H1 (cell line): ENCODE measurements around the gene SNORC. TPM values are rescaled to one million over a fixed set of nuclear protein-coding genes. Genes with fewer than 3 reads are reported as not detected.
"Not testable (repeated sequence)": the region's sequence is repeated elsewhere in the genome, so short reads cannot be mapped to it uniquely, and the experiment has no call there.

Experiments
- CTCF ChIA-PET: fragments of 300-600 bp; sonication (Branson Sonifier 250); formaldehyde crosslinking; loops from one replicate; lab custom pipeline; 2021; ENCODE audit not compliant: partially characterized antibody; lab: Charles Lee
- POLR2A ChIA-PET: fragments of 300-600 bp; sonication (Branson Sonifier 250); formaldehyde crosslinking; loops from one replicate; lab custom pipeline; 2021; ENCODE audit warnings: inconsistent platforms; ENCODE audit not compliant: partially characterized antibody; lab: Charles Lee
- DNase-seq, 2 experiments: peaks; one replicate each; pipeline versions ENCODE4 v3.0.0 to v3.0.0-alpha.2; 2010 to 2022; ENCODE audit warnings: low spot score in 2 of 2, low read depth in 1 of 2, mixed read lengths in 1 of 2
- FAIRE-seq: peaks from 2 replicates; lab custom pipeline; 2011; peaks lifted over from hg19 to GRCh38; lab: Jason Lieb, UNC
- H2AFZ ChIP-seq: 2 replicates; pipeline ENCODE4 v1.8.1; 2012; ENCODE audit warnings: low read length, inconsistent platforms
- H2AK5ac ChIP-seq: 2 replicates; pipeline ENCODE4 v1.6.1; 2013; ENCODE audit warnings: low read depth, low read length
- H2BK120ac ChIP-seq: replicated peaks from 2 replicates; pipeline ENCODE3; 2013; ENCODE audit warnings: low read depth, low read length, inconsistent platforms
- H2BK12ac ChIP-seq: 2 replicates; pipeline ENCODE4 v1.6.1; 2013; ENCODE audit warnings: low read depth, low read length
- H2BK15ac ChIP-seq: 2 replicates; pipeline ENCODE4 v1.6.1; 2013; ENCODE audit warnings: low read length
- H2BK20ac ChIP-seq: 2 replicates; pipeline ENCODE4 v1.6.1; 2013; ENCODE audit warnings: low read length
- H2BK5ac ChIP-seq: 2 replicates; pipeline ENCODE4 v1.6.1; 2013; ENCODE audit warnings: low read depth, low read length
- H3K14ac ChIP-seq: 2 replicates; pipeline ENCODE4 v1.6.1; 2013; ENCODE audit warnings: inconsistent platforms; ENCODE audit not compliant: insufficient read length
- H3K18ac ChIP-seq: 2 replicates; pipeline ENCODE4 v1.6.1; 2013; ENCODE audit warnings: low read length; ENCODE audit errors: extremely low read depth
- H3K23ac ChIP-seq: 2 replicates; pipeline ENCODE4 v1.6.1; 2013; ENCODE audit warnings: inconsistent platforms; ENCODE audit not compliant: insufficient read length
- H3K23me2 ChIP-seq: 2 replicates; pipeline ENCODE4 v1.6.1; 2013; ENCODE audit warnings: low read depth, low read length
- H3K27ac ChIP-seq: 2 replicates; pipeline ENCODE4 v1.6.1; 2011; ENCODE audit warnings: low read depth, low read length, inconsistent platforms
- H3K27me3 ChIP-seq, 4 experiments: replicated peaks in 1 of 4; 1 replicate in 1 of 4; 2 replicates in 3 of 4; pipeline versions ENCODE4 v1.6.1 to v1.8.1; 2011 to 2013; ENCODE audit warnings: low read length in 3 of 4, mild to moderate bottlenecking in 3 of 4, inconsistent platforms in 2 of 4, mixed read lengths in 2 of 4, moderate library complexity in 1 of 4; ENCODE audit not compliant: control insufficient read depth in 3 of 4, insufficient read depth in 3 of 4; ENCODE audit errors: extremely low read depth in 1 of 4
- H3K36me3 ChIP-seq, 4 experiments: 2 replicates each; pipeline versions ENCODE4 v1.6.1 to v1.8.1; 2011 to 2013; ENCODE audit warnings: mild to moderate bottlenecking in 4 of 4, low read length in 3 of 4, moderate library complexity in 2 of 4, control low read depth in 1 of 4, inconsistent platforms in 1 of 4; ENCODE audit not compliant: insufficient read depth in 4 of 4, control insufficient read depth in 2 of 4
- H3K4ac ChIP-seq: replicated peaks from 2 replicates; pipeline ENCODE3; 2013; ENCODE audit warnings: low read length, low read depth, mixed read lengths, inconsistent platforms; ENCODE audit not compliant: insufficient read length
- H3K4me1 ChIP-seq, 4 experiments: replicated peaks in 1 of 4; 1 replicate in 1 of 4; 2 replicates in 3 of 4; pipeline versions ENCODE4 v1.6.1 to v1.8.1; 2011 to 2013; ENCODE audit warnings: low read length in 3 of 4, inconsistent platforms in 2 of 4, mixed read lengths in 1 of 4; ENCODE audit not compliant: insufficient read depth in 4 of 4, control insufficient read depth in 3 of 4
- H3K4me2 ChIP-seq, 2 experiments: 2 replicates each; pipeline versions ENCODE4 v1.6.1 to v1.8.1; 2011 to 2013; ENCODE audit warnings: low read depth in 2 of 2, low read length in 2 of 2, control low read depth in 1 of 2, inconsistent platforms in 1 of 2, mild to moderate bottlenecking in 1 of 2; ENCODE audit not compliant: insufficient read depth in 1 of 2
- H3K4me3 ChIP-seq, 4 experiments: fragments of 200-600, 300-600 bp in 1 of 4; sonication (generic), shearing (Covaris generic), sonication (Bioruptor Twin) in 1 of 4; 2 replicates each; pipeline versions ENCODE4 v1.5.1 to v1.8.1; 2011 to 2016; ENCODE audit warnings: low read length in 4 of 4, low read depth in 3 of 4, control low read depth in 2 of 4, inconsistent platforms in 2 of 4, mild to moderate bottlenecking in 2 of 4, mixed read lengths in 1 of 4, moderate library complexity in 1 of 4; ENCODE audit not compliant: insufficient read depth in 2 of 4; ENCODE audit errors: extremely low read depth in 1 of 4
- H3K56ac ChIP-seq: replicated peaks from 2 replicates; pipeline ENCODE3; 2013; ENCODE audit warnings: low read depth, mild to moderate bottlenecking, mixed read lengths, low read length, inconsistent platforms; ENCODE audit not compliant: insufficient read length
- H3K79me1 ChIP-seq: 2 replicates; pipeline ENCODE4 v1.6.1; 2013; ENCODE audit warnings: low read depth, low read length, control low read depth
- H3K79me2 ChIP-seq, 2 experiments: 2 replicates each; pipeline versions ENCODE4 v1.6.1 to v1.8.1; 2012 to 2013; ENCODE audit warnings: low read length in 2 of 2, mild to moderate bottlenecking in 2 of 2, inconsistent platforms in 1 of 2; ENCODE audit not compliant: insufficient read depth in 2 of 2, control insufficient read depth in 1 of 2
- H3K9ac ChIP-seq, 4 experiments: replicated peaks in 1 of 4; 1 replicate in 1 of 4; 2 replicates in 3 of 4; pipeline versions ENCODE4 v1.6.1 to v1.8.1; 2011 to 2013; ENCODE audit warnings: low read depth in 3 of 4, low read length in 3 of 4, control low read depth in 2 of 4, mild to moderate bottlenecking in 2 of 4, moderate library complexity in 2 of 4, inconsistent platforms in 1 of 4; ENCODE audit errors: extremely low read depth in 1 of 4
- H3K9me3 ChIP-seq, 2 experiments: 2 replicates each; pipeline versions ENCODE4 v1.6.1 to v1.8.1; 2012 to 2013; ENCODE audit warnings: mild to moderate bottlenecking in 2 of 2, moderate library complexity in 2 of 2, control low read depth in 1 of 2, inconsistent platforms in 1 of 2, low read depth in 1 of 2, low read length in 1 of 2, mixed read lengths in 1 of 2; ENCODE audit not compliant: insufficient read depth in 2 of 2
- H4K20me1 ChIP-seq, 2 experiments: replicated peaks in 1 of 2; 2 replicates each; pipeline versions ENCODE3 to v1.8.1; 2011 to 2013; ENCODE audit warnings: inconsistent platforms in 2 of 2, low read length in 2 of 2, mild to moderate bottlenecking in 1 of 2; ENCODE audit not compliant: insufficient read depth in 2 of 2, control insufficient read depth in 1 of 2
- H4K5ac ChIP-seq: 2 replicates; pipeline ENCODE4 v1.6.1; 2013; ENCODE audit warnings: low read length, low read depth, mixed read lengths, inconsistent platforms; ENCODE audit not compliant: insufficient read length
- H4K8ac ChIP-seq: 2 replicates; pipeline ENCODE4 v1.8.0; 2013; ENCODE audit warnings: mild to moderate bottlenecking, moderate library complexity, low read length, inconsistent platforms; ENCODE audit not compliant: insufficient read depth; ENCODE audit errors: extremely low read depth
- H4K91ac ChIP-seq: replicated peaks from 2 replicates; pipeline ENCODE3; 2013; ENCODE audit warnings: low read length, mixed read lengths, inconsistent platforms; ENCODE audit not compliant: insufficient read length
- WGBS, 2 experiments: shearing (Covaris generic) in 1 of 2; methylation state at CpG; one replicate each; pipeline versions ENCODE4 v1.1.6 to v1.1.7; 2013 to 2015; ENCODE audit warnings: low lambda C conversion rate in 2 of 2, mixed read lengths in 2 of 2, inconsistent platforms in 1 of 2, low coverage in 1 of 2, missing lambda C conversion rate in 1 of 2; ENCODE audit not compliant: insufficient replicate concordance in 2 of 2, insufficient coverage in 1 of 2, insufficient read length in 1 of 2; ENCODE audit errors: extremely low coverage in 1 of 2, missing lambda C conversion rate in 1 of 2; 5-methylcytosine and 5-hydroxymethylcytosine counted together
- polyA plus RNA-seq, 7 experiments: library from polyadenylated mRNA; depleted of rRNA in 3 of 7; stranded (reverse) in 5 of 7; unstranded in 2 of 7; fragments of >200 nt in 5 of 7; fragments of 200-250 nt in 2 of 7; gene quantifications; 1 replicate in 5 of 7; 2 replicates in 1 of 7; 4 replicates in 1 of 7; pipeline versions ENCODE4 v1.2.1 to v1.2.3, GENCODE V29; 2011 to 2013; ENCODE audit warnings: missing spikeins in 2 of 7, mixed read lengths in 2 of 7
- total RNA-seq: library from RNA; stranded (reverse); fragmentation: NEBNext Ultra II Directional; extraction: Animal tissue kit (Norgen Biotek cat#: 25700); gene quantifications from 2 replicates; pipeline ENCODE4 v1.2.1, GENCODE V29; 2021

The SNORC gene
- total and polyA plus RNA-seq, 2 of the 8 experiments (the other 6 are each of a cell fraction or from before 2014, with no cell fraction given) = 1.6 to 1.8 TPM

DNA sequence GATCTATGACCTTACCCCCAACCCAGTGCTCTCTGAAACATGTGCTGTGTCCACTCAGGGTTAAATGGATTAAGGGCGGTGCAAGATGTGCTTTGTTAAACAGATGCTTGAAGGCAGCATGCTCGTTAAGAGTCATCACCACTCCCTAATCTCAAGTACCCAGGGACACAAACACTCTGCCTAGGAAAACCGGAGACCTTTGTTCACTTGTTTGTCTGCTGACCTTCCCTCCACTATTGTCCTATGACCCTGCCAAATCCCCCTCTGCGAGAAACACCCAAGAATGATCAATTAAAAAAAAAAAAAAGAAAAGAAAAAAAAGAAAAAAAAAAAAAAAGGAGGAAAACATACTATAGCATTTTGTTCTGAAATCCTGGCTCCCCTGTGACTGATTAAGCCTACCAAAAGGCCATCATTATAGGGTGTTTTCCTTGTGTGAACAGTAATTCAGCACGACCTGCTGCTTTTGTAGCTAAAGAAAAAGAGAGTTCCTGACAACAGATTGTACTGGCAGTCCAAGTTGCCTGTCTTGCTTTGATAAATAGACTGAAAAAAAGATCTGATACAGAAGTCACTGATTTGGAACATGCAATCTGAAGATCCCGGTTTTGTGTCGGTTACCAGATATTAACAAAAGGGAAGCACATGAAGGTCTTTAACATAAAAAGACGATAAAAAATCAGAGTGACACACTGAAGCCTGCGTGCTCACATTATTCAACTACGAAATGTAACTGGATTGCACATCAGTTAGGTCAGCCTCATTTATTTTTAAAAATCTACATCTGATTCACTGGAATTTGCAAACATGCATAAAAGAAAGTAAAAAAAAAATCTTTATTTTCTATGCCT, 37.0 kb downstream of the SNORC start:
- H2BK15ac ChIP-seq, DNase-seq, H3K4me2 ChIP-seq, POLR2A ChIA-PET, H2BK120ac ChIP-seq, H4K20me1 ChIP-seq, H4K5ac ChIP-seq, H3K36me3 ChIP-seq, H3K56ac ChIP-seq, H3K27me3 ChIP-seq, H3K23ac ChIP-seq, H3K27ac ChIP-seq, H3K4me3 ChIP-seq, CTCF ChIA-PET, H3K18ac ChIP-seq, FAIRE-seq, H2BK5ac ChIP-seq, H3K79me1 ChIP-seq, H3K4me1 ChIP-seq, H2AK5ac ChIP-seq, H3K4ac ChIP-seq, H3K23me2 ChIP-seq, H3K79me2 ChIP-seq, H4K91ac ChIP-seq, H4K8ac ChIP-seq, H3K9ac ChIP-seq, H2AFZ ChIP-seq, H3K14ac ChIP-seq, H2BK20ac ChIP-seq, H2BK12ac ChIP-seq: not testable (repeated sequence)
- H3K9me3 ChIP-seq = peaks cover 9 to 19% of the 10 kb centered on the region in 2 experiments
- WGBS, 2 experiments = 78% methylated on average over 7 of the region's 10 CpGs; no CpG with 5 or more reads in 1 of the 2 experiments

DNA sequence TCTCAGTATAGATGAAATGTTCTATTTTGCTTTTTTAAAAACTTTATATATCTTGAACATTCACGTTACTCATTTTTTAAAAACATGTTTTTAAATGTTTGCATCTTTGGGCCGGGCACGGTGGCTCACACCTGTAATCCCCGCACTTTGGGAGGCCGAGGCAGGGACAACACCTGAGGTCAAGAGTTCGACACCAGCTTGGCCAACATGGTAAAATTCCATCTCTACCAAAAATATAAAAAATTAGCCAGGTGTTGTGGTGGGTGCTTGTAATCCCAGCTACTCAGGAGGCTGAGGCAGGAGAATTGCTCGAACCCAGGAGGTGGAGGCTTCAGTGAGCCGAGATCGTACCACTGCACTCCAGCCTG, 37.6 kb downstream of the SNORC start:
- H3K27ac ChIP-seq, H4K20me1 ChIP-seq, DNase-seq, H3K36me3 ChIP-seq, H2BK15ac ChIP-seq, H3K4me3 ChIP-seq, H3K18ac ChIP-seq, H3K4ac ChIP-seq, H3K23ac ChIP-seq, H2BK20ac ChIP-seq, H3K79me1 ChIP-seq, H2BK120ac ChIP-seq, H4K8ac ChIP-seq, H3K27me3 ChIP-seq, H3K9ac ChIP-seq, H2AFZ ChIP-seq, POLR2A ChIA-PET, H3K56ac ChIP-seq, H3K79me2 ChIP-seq, H3K4me2 ChIP-seq, H2BK12ac ChIP-seq, FAIRE-seq, H3K14ac ChIP-seq, H3K4me1 ChIP-seq, H2BK5ac ChIP-seq, H2AK5ac ChIP-seq, CTCF ChIA-PET, H3K23me2 ChIP-seq, H4K91ac ChIP-seq, H4K5ac ChIP-seq: not testable (repeated sequence)
- 93% methylated on average over 9 of the region's 9 CpGs; no CpG with 5 or more reads in 1 of the 2 experiments for WGBS, 2 experiments
- peaks cover 9 to 19% of the 10 kb centered on the region in 2 experiments for H3K9me3 ChIP-seq
